OCI-LY1 (cell line): ENCODE measurements around the gene UBTD1.

Experiments used
- CTCF ChIP-seq: fragments of 200-600 bp; sonication (generic), shearing (Covaris generic); IDR thresholded peaks from 2 replicates; pipeline ENCODE4 v1.5.1; 2017; ENCODE audit warnings: mild to moderate bottlenecking, antibody characterized with exemption, low read length, moderate library complexity, mixed read lengths
- EZH2 ChIP-seq: fragments of 200-600 bp; sonication (generic), shearing (Covaris generic); IDR thresholded peaks from 2 replicates; pipeline ENCODE4 v1.8.0; 2017; ENCODE audit warnings: borderline replicate concordance, mixed run types, mild to moderate bottlenecking, antibody characterized with exemption, low read length, moderate library complexity, mixed read lengths

- TF ChIP-seq CTCF, result no peak
- TF ChIP-seq EZH2, result no peak
Observed at GRCh38 chr10:97542169-97543024, 43.7 kb downstream of the UBTD1 start.
